GM18907 (cell line): ENCODE measurements around the gene DEFB125.

ENCODE experiments used
- ATAC-seq: cut with Tn5 transposase; IDR thresholded peaks from one replicate; pipeline ENCODE4 v1.9.1; 2021; ENCODE audit warnings: mild to moderate bottlenecking, moderate library complexity; ENCODE audit not compliant: unreplicated experiment

DEFB125 gene

GRCh38 chr20:145877-146276 lies 58.4 kb downstream of the DEFB125 start:
- no peak for ATAC-seq
